GM19023 (cell line): ENCODE measurements around the gene EIF4E2.
"Not testable (repeated sequence)": the region's sequence is repeated elsewhere in the genome, so short reads cannot be mapped to it uniquely, and the experiment has no call there.

Experiments used
- ATAC-seq: cut with Tn5 transposase; IDR thresholded peaks from one replicate; pipeline ENCODE4 v1.9.1; 2021; ENCODE audit warnings: mild to moderate bottlenecking, moderate library complexity; ENCODE audit not compliant: unreplicated experiment

EIF4E2 gene

DNA sequence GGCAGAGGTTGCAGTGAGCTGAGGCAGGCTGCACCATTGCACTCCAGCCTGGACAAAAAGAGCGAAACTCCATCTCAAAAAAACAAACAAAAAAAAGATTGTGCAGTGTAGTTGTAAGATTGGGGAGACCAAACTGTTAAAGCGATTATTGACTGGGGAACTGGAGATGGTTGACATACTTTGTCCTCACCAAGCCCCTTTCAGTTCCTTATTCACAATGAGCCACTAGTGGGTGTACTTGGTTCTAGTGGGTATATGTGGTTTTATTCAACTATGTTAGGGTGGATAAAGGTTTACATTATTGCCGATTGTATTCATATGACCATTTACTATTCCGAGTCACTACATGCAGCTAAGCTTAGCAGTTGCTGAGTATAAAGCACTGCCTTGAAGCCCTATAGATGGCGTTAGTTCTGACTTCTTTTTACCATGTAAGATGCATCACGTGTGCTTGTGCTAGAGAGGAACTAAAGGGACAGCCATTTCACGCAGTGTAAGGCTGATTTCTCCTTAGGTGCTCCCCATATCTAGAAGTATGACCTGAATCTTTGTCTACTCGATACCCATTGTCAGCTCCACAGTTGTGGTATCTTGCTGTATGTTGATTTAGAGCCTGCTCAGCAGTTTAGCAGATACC, 12.1 kb downstream of the EIF4E2 start:
- ATAC-seq = no peak

- ATAC-seq = no peak
Measured at GRCh38 chr2:232563580-232563979, 13.1 kb downstream of the EIF4E2 start.

GRCh38 chr2:232567721-232568120, 17.2 kb downstream of the EIF4E2 start:
- no peak for ATAC-seq

- ATAC-seq = no peak
Measured at GRCh38 chr2:232568161-232568560, 17.7 kb downstream of the EIF4E2 start.

- no peak for ATAC-seq
Measured at GRCh38 chr2:232569541-232569940, 19.1 kb downstream of the EIF4E2 start.

GRCh38 chr2:232570481-232570880, 20.0 kb downstream of the EIF4E2 start:
- ATAC-seq = not testable (repeated sequence)

DNA sequence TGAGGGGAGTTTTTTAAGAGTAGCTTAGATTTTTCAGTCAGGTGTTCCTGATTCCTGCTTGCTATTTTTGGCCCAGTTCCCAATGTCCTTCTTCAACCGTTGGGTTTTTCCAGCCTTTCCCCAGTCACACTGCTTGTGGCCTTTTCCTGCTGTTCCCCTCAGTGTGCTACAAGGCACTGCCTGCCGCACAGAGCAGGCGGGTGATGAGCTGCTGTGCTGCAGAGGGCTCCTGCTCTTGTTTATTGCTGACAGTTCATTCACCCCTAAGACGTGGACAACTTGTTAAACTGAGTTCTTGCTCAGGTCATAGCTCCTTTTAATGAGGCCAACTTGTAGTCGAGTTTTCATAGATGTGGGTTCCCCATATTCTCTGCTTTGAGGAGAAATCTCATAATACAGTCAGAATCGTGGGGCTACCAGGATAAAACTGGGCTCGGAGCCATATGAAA, 20.6 kb downstream of the EIF4E2 start:
- ATAC-seq = no peak

GRCh38 chr2:232573042-232573441, 22.6 kb downstream of the EIF4E2 start:
- ATAC-seq = no peak

GRCh38 chr2:232573771-232574435, 23.4 kb downstream of the EIF4E2 start:
- no peak for ATAC-seq

GRCh38 chr2:232574674-232575403, 24.4 kb downstream of the EIF4E2 start:
- no peak for ATAC-seq

GRCh38 chr2:232575404-232575746, 24.9 kb downstream of the EIF4E2 start:
- no peak for ATAC-seq

DNA sequence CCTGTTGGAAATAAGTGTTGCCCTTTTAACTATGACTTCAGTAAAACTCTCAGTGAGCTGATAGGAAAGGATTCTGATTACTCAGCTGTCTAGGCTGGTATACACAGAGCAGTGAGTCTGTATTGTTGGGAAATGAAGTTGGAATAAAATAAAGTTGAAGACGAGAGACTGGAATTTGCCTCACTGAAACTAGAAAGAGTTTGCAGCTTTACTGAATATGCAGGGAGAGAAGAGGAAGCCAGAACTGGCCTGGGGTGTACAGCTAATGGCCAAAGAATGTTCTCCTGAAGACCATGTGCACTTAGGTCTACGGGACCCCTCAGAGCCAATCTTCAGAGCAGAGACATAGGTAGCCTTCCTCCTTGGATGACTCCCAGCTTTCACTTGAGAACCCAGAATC, 26.5 kb downstream of the EIF4E2 start:
- ATAC-seq = no peak

GRCh38 chr2:232577841-232578240, 27.4 kb downstream of the EIF4E2 start:
- no peak for ATAC-seq

DNA sequence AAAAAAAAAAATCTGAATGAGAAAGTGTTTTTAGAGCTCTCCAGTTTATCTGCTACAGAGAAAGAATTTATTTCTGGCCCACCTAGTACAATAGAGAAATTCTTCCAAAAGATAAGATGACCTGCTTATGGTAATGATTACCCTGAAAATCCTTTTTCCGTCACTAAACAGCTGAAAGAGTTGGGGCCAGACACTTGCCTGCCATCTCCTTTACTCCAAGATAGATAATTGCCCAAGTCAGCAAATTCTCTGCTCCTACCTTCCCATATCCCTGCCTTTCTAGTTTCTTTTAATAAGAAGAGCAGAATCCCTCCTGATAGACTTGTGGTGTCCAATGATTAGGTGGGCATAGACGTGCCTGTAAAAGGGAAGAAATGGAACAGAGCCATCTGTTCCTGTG, 28.1 kb downstream of the EIF4E2 start:
- no peak for ATAC-seq

DNA sequence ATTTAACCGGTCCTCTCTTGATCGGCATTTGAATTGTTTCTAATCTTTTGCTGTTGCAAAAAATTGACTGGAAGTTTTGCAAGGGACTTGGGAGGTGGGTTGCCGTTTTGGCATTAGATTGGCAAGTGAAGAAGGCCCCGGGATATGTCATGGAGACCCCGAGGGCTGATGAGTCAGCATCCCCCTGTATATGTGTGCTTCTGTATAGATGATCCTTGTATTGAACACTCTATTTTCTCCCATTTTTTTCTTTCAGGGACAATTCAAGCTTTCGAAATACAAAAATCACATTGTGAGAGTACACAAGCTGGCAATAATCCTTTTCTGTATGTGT, 30.1 kb downstream of the EIF4E2 start:
- ATAC-seq = no peak

DNA sequence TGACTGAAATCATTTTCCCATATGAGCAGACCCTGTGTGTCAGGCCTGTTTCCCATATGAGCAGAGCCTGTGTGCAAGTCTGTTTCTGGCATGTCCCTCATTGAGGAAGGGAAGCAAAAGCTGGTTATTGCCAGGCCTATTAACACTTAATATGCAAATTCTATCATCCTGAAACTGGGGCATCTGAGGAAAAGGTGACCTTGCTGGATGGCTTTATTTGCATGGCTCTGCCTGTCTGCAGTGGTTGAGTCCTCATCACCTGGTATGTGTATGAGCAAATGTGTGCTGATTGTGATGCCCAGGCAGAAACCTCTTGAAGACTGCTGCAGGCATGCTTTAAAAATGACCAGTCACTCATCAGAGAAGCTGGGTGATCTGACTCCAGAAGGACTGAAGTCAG, 31.2 kb downstream of the EIF4E2 start:
- ATAC-seq = no peak

GRCh38 chr2:232584238-232584637, 33.7 kb downstream of the EIF4E2 start:
- ATAC-seq = no peak

GRCh38 chr2:232586943-232587505, 36.5 kb downstream of the EIF4E2 start:
- no peak for ATAC-seq

DNA sequence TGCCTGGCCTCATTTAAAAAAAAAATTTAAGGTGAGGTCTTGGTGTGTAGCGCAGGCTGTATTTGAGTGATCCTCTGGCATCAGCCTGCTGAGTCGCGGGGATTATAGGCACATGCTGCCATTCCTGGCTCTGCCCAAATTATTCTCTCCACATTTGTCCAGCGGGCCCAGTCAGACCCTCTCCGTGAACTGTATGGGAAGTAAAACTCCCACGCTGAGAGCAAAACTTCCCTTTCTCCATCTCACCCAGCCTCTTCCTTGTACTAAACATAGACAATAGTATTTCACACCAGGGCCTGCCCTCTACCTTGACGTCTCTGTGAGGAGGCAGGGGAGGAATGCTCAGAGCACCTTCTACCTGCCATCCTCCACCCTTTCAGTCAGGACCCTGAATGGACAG, 37.0 kb downstream of the EIF4E2 start:
- no peak for ATAC-seq

GRCh38 chr2:232588031-232588430, 37.5 kb downstream of the EIF4E2 start:
- no peak for ATAC-seq

- no peak for ATAC-seq
Measured at GRCh38 chr2:232588680-232589585, 38.4 kb downstream of the EIF4E2 start.
